ENCODE results near the gene BCL7B.

- TF ChIP-seq CTCF (IDR thresholded peaks at IDR 0.05; ENCODE audit: low read depth, low read length), result no peak
- TF ChIP-seq POLR2A (IDR thresholded peaks at IDR 0.05; ENCODE audit: extremely low read depth, insufficient read length), result no peak
- TF ChIP-seq MAX (IDR thresholded peaks at IDR 0.05; ENCODE audit: low read depth, low read length), result no peak
- no peak for TF ChIP-seq MYC (IDR thresholded peaks at IDR 0.05; ENCODE audit: low read depth, low read length)
Observed at GRCh38 chr7:73573276-73573675, 15.8 kb upstream of the BCL7B start.
